HG03139 (cell line): Measurements from ENCODE around the gene TIMM29.

Experiments
- ATAC-seq: cut with Tn5 transposase; IDR thresholded peaks from one replicate; pipeline ENCODE4 v1.9.1; 2021; ENCODE audit not compliant: unreplicated experiment

TIMM29 gene

DNA sequence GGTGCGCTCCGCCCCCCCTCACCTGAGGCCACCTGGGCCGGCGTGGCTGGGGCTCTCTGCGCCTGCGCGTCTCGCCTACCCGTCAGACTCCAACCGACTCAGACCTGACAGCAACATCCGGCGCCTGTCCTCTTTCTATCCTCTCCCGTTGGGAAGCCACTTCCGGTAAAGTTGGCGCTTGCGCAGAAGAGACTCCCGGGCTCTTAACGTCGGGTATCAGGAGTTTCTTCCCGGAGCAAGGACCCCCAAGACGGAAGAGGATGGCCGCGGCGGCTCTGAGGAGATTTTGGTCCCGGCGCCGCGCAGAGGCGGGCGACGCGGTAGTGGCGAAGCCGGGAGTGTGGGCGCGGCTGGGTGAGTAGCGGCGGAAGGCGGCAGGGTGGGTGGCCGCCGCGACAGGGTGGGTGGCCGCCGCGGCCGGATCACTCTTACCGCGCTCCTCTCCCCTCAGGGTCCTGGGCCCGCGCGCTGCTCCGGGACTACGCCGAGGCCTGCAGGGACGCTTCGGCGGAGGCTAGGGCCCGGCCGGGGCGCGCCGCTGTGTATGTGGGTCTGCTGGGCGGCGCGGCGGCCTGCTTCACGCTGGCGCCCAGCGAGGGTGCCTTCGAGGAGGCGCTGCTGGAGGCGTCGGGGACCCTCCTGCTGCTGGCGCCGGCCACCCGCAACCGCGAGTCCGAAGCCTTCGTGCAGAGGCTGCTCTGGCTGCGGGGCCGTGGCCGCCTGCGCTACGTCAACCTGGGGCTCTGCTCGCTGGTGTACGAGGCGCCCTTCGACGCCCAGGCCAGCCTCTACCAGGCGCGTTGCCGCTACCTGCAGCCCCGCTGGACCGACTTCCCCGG is at the start of gene TIMM29, which contains the start of gene YIPF2:
TSS of gene TIMM29 (plus strand) at position 249 of the 839 bp plus-strand sequence. CDS start at position 261, 12 bp downstream.
TSS of gene YIPF2 (minus strand) at position 77 of the 839 bp plus-strand sequence. CDS start 229 bp downstream, outside the sequence.
- ATAC-seq, result peak; percentile 60

DNA sequence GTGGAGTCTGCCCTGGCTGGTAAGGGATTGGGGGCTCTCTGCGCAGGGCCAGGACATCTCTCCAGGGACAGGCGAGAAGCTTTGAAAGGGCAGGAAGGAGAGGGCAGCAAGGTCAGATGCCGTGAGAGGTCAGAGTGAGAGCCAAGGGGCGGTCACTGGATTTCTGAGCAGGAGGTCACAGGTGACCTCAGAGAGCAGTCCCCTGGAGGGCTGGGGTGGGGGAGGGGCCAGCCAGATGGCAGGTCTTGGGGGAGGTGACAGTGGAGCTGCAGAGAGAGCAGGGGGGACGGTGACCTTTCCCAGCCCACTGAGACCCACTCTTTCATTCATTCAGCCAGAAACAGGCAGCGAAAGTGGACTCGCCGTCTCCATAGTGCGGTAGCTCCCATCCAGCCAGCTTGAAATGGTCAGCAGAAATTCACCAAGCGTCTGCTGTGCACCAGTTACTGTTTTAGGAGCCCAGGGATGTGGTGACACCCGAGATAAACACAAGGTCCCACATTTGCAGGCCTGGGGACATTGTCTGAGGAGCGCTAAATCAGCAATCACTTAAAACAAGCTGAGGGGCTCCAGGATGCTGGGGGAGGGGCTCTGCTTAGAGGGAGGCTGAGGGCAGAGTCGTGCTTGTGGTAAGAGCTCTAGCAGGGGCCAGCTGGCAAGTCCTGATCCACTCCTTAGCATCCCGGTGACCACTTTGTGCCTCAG is 47.1 kb upstream of the TIMM29 start:
- ATAC-seq, result no peak

DNA sequence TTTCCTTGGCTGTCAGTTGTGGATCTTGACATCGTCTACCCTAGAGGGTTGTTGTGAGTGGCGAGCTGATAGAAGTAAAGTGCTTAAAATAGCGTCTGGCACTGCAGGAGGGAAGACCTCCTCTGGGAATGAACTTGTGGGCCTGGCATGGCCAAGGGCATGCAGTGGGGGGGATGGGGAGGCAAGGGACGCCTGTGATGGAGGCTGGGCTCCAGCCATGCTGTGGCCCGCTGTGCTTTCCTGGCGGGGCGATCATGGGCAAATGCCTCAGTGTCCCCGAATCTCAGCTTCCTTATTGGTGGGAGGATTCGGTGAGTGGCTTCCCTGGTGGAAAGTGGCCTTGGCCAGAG is 46.5 kb upstream of the TIMM29 start:
- ATAC-seq, result no peak

DNA sequence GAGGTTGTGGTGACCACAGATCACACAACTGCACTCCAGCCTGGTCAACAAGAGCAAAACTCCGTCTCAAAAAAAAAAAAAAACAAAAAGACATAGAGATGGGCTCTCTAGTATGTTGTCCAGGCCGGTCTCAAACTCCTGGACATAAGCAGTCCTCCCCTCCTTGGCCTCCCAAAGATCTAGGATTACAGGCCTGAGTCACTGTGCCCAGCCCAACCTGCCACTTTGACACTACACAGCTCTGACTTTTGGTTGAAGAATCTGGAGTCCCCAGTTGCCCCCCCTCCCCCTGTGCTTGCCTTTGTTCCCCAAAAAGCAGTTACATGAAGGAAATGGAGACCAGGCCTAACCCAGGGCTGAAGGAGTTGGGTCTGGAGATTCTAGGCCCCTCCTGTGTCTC is 44.3 kb upstream of the TIMM29 start:
- ATAC-seq, result no peak

DNA sequence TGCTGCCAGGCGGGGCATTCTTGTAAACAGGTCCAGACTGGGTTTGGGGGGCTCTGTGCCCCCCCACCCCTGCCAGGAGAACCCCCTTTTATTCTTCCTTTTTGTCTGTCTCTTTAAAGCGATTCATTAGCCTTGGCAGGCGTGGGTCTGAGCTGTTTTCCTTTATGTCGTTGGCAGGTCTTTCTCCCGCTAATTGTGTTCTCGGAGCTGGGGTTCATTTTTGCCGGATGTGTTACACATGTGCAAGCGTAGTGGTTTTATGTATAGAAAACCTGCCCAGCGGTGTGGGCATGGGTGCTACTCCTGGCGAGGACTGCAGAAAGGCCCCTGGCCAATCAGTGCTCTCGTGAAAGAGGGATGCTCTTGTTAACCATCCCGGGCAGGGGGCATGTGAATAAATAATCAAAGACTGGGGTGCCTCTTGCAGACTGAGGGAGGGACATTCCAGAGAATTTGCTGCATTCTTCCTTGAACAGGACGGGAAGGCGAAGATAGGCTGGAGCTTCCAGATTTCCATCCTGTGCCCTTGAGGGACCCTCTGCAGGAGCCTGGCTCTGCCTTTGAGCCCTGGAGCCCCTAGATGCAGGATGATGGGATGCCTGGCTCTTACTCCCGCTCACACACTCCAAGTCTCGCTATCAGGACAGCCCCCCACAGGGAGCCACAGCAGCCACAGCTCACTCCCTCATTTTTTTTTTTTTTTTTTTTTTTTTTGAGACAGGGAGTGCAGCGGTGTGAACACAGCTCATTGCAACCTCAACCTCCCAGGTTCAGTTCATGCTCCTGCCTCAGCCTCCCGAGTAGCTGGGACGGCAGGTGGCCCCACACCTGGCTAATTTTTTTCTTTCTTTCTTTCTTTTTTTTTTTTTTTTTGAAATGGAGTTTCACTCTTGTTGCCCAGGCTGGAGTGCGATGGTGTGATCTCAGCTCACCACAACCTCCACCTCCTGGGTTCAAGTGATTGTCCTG is 43.1 kb upstream of the TIMM29 start:
- no peak for ATAC-seq

DNA sequence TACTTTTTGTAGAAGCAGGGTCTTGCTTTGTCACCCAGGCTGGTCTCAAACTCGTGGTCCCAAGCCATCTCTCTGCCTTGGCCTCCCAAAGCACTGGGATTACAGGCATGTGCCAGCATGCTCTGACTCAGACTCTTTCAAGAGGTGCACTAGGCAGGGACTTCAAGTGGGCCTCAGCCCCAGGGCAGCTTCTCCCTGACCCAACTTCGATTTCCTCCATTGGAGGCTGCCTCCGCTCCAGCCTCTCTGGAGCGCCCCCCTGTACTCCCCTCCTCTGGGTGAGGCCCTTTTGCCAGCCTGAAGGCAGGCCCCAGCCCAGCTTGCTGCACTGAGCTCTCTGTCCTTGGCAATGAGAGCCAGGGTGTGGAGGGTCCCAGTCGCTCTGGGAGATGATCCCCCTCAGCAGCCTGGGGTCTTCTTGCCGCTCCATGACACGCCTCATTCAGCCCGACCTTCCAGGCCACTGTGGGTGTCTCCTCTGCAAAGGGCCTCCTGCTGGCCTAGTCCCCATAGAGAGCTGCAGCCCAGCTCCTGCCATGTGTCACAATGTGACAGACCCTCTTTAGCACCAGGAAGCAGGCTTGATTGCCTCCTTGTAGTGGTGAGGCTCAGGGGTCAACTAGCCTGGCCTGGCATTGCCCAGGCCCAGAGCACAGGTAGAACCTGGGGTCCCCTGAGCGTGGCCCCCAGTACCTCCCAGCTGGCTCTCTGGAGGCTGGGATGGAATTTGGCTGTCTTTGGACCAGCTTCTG is 40.8 kb upstream of the TIMM29 start:
- ATAC-seq, result no peak

DNA sequence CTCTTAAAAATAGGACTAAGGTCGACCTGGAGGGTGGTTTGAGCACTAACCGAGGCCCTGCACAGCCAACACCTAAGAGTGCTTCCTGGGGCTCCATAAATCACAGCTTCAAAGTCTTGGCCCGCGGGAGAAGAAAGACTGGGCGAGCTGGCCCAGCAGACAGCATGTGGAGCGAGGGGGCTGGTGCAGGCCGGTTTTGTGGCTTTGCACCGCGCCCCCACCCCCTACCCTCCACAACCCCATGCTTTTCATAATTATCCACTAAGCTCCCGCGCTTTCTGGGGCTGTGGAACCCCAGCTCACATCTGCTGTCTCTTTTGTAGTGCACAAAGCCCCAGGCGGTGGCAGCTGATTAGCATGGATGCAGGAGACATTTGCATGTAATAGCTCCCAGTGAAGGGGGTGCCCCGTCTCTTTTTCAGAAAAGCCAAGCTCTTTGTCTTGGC is 40.2 kb upstream of the TIMM29 start:
- ATAC-seq, result no peak

DNA sequence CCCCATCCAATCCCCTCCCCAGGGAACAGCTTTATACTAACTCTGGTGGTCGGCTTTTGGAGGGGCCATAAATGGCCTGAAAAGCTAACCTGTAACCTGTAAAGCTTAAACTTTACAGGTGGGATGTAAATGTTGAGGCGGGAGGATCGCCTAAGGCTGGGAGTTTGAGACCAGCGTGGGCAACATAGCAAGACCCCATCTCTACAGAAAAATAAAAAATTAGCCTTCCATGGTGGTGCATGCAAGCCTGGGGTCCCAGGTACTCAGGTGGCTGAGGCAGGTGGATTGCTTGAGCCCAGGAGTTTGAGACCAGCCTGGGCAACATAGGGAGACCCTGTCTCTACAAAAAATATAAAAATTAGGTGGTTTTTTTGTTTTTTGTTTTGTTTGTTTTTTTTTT is 38.7 kb upstream of the TIMM29 start:
- ATAC-seq, result no peak

DNA sequence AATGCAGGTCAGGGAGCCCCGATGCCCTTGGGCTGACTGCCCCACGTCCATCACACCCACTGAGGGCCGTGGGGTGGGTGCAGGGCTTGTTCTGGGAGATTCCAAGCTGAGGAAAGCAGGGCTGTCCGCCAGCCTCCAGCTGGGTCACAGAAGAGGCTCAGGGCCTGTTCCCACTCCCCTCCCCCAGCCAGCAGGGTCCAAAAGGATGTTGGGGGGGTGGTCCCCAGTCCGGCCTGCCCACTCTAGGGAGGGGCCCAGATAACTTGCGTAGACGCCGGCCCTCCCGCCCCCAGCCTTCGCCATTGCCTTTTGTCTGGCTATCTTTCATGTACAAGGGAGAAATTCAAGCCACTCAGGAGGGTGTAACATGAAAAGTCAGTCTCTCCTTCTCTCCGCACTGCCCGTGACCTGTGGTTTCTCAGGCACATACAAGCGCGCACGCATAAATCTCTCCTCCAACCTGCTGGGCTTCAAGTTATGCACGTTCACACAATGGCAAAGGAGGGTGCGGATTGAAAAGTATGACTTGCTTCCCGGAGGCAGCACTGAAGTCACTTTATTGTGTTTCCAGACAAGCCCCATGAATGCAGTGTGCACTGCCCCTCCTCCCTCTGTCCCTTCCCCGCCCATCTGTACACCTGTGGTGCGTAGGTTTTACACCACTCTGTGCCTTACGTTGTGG is 37.1 kb upstream of the TIMM29 start:
- no peak for ATAC-seq

DNA sequence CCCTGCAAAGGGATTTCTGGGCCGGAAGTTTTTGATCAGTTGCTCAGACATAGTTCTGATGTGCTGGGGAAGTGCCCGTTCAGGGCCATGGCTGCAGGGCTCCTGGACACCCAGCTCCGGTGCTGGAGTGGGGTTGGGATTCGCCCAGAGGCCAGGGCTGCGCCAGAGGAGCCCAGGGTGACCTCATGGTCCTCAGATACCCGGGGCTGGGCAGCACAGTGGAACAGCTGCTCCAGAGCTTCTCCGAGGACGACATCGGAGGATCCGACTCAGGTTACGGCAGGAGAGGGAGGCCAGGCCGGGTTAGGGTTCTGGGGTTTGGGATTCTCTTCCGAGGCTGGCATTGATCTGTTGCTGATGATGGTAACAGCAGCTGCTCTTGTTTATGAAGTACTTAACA is 36.4 kb upstream of the TIMM29 start:
- no peak for ATAC-seq

DNA sequence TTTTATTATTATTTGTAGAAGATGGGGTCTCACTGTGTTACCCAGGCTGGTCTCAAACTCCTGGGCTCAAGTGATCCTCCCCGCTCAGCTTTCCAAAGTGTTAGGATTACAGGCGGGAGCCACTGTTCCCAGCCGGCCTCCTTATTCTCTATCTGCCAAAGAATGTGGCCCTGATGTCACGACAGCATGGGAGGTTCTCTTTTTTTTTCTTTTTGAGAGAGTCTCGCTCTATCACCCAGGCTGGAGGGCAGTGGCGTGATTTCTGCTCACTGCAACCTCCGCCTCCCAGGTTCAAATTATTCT is 33.7 kb upstream of the TIMM29 start:
- ATAC-seq, result no peak

DNA sequence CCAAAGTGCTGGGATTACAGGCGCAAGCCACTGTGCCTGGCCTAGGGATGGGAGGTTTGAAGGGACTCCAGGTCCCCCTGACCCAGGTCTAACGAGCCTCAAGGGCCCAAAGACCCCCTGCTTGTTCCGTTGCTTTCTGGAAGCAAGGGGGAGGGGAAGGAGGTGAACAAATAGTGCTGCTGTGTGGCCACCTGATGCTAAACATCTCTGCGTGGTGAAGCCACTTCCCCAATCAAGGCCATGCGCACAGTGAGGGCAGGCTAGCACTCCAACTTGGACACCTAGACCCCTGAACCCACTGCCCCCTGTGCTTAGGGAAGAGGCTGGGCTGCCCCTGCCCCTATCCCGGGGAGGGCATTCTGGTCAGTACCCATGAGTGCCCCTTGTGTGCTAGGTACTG is 33.2 kb upstream of the TIMM29 start:
- no peak for ATAC-seq

DNA sequence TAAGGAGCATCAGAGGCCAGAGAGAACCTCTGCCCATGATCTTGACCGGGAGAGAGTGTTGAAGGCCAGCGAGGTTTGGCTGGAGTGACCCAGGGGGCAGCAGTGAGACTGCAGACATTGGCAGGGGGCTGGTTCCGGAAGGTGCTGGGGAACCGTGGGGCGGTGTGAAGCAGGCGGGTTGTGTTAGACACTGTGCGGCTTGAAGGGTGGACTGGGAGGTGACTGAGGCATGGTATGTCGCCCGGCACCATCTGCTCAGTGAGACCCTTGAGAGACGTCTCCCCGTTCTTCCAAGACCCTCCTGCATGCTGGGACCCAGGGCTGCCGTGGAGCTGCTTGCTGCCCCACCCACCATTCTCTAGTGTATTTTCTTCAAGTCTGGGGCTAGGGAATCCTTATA is 32.7 kb upstream of the TIMM29 start:
- ATAC-seq, result no peak

DNA sequence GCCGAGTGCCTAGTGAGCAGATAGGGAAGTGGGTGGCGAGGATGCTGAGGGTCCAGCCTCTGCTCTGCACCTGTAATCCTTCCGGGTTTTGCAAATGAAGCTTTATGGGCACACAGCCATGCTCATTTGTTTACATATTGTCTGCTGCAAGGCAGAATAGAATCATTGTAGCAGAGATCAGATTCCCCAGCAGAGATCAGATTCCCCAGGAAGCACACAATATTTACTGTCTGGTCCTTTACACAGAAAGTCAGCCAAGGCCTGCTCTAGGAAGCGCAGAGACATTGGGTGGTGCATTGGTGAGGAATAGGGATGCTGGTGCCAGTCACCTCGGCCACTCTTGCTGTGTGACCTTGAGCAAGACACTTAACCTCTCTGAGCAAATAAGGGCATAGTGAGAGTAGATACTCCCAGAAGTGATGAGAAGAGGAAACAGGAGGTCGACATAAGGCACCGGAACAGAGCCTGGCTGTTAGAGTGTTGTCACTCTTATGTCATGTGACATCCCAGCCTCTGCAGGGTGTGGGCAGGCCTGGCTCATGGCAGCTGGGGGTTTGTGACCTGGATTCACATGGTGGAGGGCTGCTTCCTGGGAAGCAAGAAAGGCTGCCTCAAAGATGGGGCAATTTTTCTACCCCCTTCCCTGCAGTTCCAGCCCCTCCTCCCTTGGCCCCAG is 31.6 kb upstream of the TIMM29 start:
- ATAC-seq, result no peak

DNA sequence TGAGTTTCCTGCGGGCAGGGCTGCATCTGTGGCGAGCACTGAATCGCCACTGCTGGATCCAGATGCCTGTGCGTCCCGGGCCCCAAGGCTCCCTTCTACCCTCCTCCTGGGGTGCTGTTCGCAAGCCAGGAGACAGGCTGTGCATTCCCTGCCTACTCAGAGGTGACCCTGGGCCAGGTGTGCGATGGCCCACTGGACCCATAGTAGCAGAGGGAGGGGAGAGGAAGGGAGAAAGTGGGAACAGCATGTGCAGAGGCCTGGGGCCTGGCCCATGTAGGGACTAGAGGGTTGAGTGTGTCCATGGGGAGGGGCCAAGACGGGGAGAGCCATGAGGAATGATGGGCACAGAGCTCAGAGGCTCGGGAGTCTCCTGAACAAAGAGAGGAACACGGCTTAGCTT is 30.0 kb upstream of the TIMM29 start:
- no peak for ATAC-seq

DNA sequence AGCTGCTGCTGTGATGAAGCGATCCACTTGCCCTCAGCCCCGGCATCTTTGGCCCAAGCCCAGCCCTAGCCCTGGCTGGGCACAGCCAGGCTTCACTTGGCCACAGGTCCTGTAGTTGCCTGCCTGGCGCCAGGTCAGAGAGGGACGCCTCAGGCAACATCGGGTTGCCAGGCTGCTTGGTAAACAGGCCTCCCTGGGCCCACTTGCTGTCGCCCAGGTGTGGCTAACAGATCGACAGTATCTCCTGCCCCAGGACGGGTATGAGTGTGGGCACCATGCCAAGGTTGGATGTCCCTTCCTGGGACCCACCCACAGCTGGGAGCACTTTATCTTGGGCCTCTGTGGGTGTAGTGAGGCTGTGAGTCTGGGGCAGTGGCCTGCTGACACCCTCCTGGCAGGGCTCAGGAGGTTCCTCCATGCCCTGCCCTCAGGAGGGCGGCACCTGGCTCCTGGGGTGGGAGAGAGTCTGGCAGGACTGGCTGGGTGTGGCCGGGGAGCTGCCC is 29.4 kb upstream of the TIMM29 start:
- ATAC-seq, result no peak

DNA sequence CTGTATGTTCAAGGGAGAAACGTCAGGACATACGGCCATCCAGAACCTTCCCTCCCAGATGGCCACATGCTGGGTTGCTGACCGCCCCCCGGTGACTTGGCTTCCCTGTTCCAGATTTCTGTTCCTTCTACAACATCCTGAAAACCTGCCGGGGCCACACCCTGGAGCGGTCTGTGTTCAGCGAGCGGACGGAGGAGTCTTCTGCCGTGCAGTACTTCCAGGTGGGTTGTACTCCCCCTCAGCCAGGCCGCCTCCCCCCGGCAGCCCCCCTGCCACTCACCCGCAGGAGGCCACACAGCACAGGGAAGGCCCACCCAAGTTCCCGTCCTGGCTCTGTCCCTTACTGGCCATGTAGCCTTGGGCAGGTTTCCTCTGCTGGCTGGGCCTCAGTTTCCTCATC is 20.7 kb upstream of the TIMM29 start:
- ATAC-seq, result no peak

DNA sequence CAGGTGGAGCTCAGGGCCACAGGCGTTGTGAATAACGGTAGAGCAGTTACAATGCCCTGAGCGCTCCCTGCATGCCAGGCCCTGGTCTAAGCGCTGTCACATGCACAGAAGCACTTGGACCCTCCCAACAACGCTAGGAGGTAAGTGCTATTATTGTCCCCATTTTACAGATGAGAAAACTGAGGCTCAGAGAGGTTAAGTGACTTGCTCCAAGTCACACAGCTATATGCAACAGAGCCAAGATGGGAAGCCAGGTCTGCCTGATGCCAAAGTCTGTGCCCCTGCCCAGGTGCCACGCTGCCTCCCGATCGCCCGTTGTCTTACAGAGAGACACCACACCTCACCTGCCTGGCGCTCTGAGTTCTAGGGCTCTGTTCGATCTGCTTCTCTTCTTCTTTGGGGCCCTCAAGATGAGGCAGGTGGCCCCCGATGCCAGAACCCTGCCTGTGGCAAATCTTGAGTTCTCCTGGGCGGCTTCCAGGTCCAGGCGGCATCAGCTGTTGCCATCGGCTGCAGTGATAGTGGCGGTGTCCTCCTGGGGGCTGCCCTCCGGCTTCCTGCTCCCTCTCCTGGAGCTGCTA is 20.1 kb upstream of the TIMM29 start:
- ATAC-seq, result no peak
